HepG2 (cell line): ENCODE results near the gene CAPN8. TPM values are rescaled to one million over a fixed set of nuclear protein-coding genes. Genes with fewer than 3 reads are reported as not detected.

Experiments
- ATAC-seq: fragments of 200-7000 bp; cut with Tn5 transposase; 3 replicates; pipeline ENCODE4 v1.9.1; 2020; ENCODE audit warnings: mild to moderate bottlenecking, moderate library complexity
- BruUV-seq: library from RNA; stranded (reverse); fragments of 400-500 nt; replicated peaks from 2 replicates; lab custom pipeline; 2021; lab: Mats Ljungman, UMichigan
- CTCF ChIA-PET: fragments of 300-600 bp; formaldehyde crosslinking; extraction: SDS; loops from one replicate; lab custom pipeline; 2021; ENCODE audit warnings: low total read pairs, inconsistent platforms, low intra/inter-chr PET ratio; lab: Yijun Ruan, JAX
- POLR2A ChIA-PET: fragments of 350-600 bp; sonication (Branson Sonifier 250); formaldehyde crosslinking; loops from one replicate; lab custom pipeline; 2020; ENCODE audit warnings: antibody characterized with exemption, inconsistent platforms; lab: Yijun Ruan, JAX
- DNase-seq: peaks from one replicate; pipeline ENCODE4 v3.0.0-alpha.2; 2015; ENCODE audit warnings: low spot score
- FAIRE-seq: peaks from 3 replicates; lab custom pipeline; 2011; peaks lifted over from hg19 to GRCh38; lab: Jason Lieb, UNC
- H2AFZ ChIP-seq: one replicate; pipeline ENCODE4 v1.6.1; 2011; ENCODE audit warnings: low read length, inconsistent platforms
- H3K27ac ChIP-seq: fragments of 300-600 bp; 3 replicates; pipeline ENCODE4 v1.8.0; 2011; ENCODE audit warnings: mixed run types, mild to moderate bottlenecking, mixed read lengths, low read length, inconsistent platforms; ENCODE audit not compliant: insufficient read depth; ENCODE audit errors: extremely low read length
- H3K27me3 ChIP-seq, 2 experiments: fragments of 200-600 bp in 1 of 2; 2 replicates in 1 of 2; 3 replicates in 1 of 2; pipeline versions ENCODE4 v1.6.0 to v1.8.0; 2011; ENCODE audit warnings: low read length in 2 of 2, mild to moderate bottlenecking in 2 of 2, moderate library complexity in 2 of 2, inconsistent platforms in 1 of 2; ENCODE audit not compliant: insufficient read depth in 2 of 2, control insufficient read depth in 1 of 2
- H3K36me3 ChIP-seq, 2 experiments: fragments of 200-600 bp in 1 of 2; replicated peaks in 1 of 2; 2 replicates in 1 of 2; 3 replicates in 1 of 2; pipeline versions ENCODE4 v1.5.1 to v1.8.0; 2011; ENCODE audit warnings: low read length in 2 of 2, inconsistent platforms in 1 of 2; ENCODE audit not compliant: insufficient read depth in 2 of 2, control insufficient read depth in 1 of 2
- H3K4me1 ChIP-seq: 2 replicates; pipeline ENCODE4 v1.5.1; 2012; ENCODE audit warnings: low read length, inconsistent platforms; ENCODE audit not compliant: insufficient read depth
- H3K4me2 ChIP-seq: 2 replicates; pipeline ENCODE4 v1.6.0; 2011; ENCODE audit warnings: low read depth, low read length, inconsistent platforms
- H3K4me3 ChIP-seq, 3 experiments: fragments of 200-600 bp in 1 of 3; sonication (generic), shearing (Covaris generic) in 1 of 3; replicated peaks in 1 of 3; 2 replicates each; pipeline ENCODE4 v1.5.1; 2011 to 2016; ENCODE audit warnings: low read length in 3 of 3, inconsistent platforms in 2 of 3, low read depth in 2 of 3, mild to moderate bottlenecking in 2 of 3, control low read depth in 1 of 3, mixed read lengths in 1 of 3; ENCODE audit not compliant: insufficient read depth in 1 of 3
- H3K79me2 ChIP-seq: one replicate; pipeline ENCODE4 v1.6.1; 2011; ENCODE audit warnings: low read length, inconsistent platforms; ENCODE audit not compliant: insufficient read depth
- H3K9ac ChIP-seq: 2 replicates; pipeline ENCODE4 v1.6.0; 2011; ENCODE audit warnings: mild to moderate bottlenecking, low read depth, low read length, inconsistent platforms; ENCODE audit not compliant: insufficient read depth
- H3K9me3 ChIP-seq: 2 replicates; pipeline ENCODE4 v1.5.1; 2012; ENCODE audit warnings: mild to moderate bottlenecking, low read length
- H4K20me1 ChIP-seq: 2 replicates; pipeline ENCODE4 v1.6.0; 2011; ENCODE audit warnings: inconsistent platforms, mild to moderate bottlenecking, low read length, moderate library complexity; ENCODE audit not compliant: insufficient read depth
- ATM ChIP-seq: fragments of 450-650 bp; IDR thresholded peaks from 2 replicates; pipeline ENCODE4 v1.7.1; 2017; ENCODE audit warnings: mild to moderate bottlenecking, borderline replicate concordance
- HMGA1 ChIP-seq: sonication (generic); formaldehyde crosslinking; conservative IDR thresholded peaks from 2 replicates; pipeline ENCODE4 v1.4.0; 2020; ENCODE audit warnings: missing genetic modification reagents
- KDM5A ChIP-seq: fragments of 200-600 bp; sonication (generic); IDR thresholded peaks from 2 replicates; pipeline ENCODE4 v1.7.0; 2018; ENCODE audit warnings: antibody characterized with exemption, mild to moderate bottlenecking, low read length, borderline replicate concordance
- KLF16 ChIP-seq, 2 experiments: sonication (generic) in 1 of 2; formaldehyde crosslinking in 1 of 2; IDR thresholded peaks; 2 replicates each; pipeline versions ENCODE4 v1.6.1 to v1.8.0; 2016 to 2023; ENCODE audit warnings: missing genetic modification reagents in 2 of 2, missing compliant biosample characterization in 1 of 2
- MTA3 ChIP-seq: sonication (generic); formaldehyde crosslinking; IDR thresholded peaks from 2 replicates; pipeline ENCODE4 v1.4.0; 2020; ENCODE audit warnings: missing genetic modification reagents
- NR2F2 ChIP-seq: IDR thresholded peaks from 2 replicates; pipeline ENCODE4 v1.6.1; 2012; ENCODE audit warnings: low read depth, inconsistent platforms, borderline replicate concordance
- SYNCRIP ChIP-seq: fragments of 200-400 bp; formaldehyde crosslinking; IDR thresholded peaks from 2 replicates; pipeline ENCODE4 v1.6.1; 2018; ENCODE audit warnings: mild to moderate bottlenecking, low read depth, low read length; ENCODE audit not compliant: insufficient read depth
- TBX2 ChIP-seq: sonication (generic); formaldehyde crosslinking; IDR thresholded peaks from 2 replicates; pipeline ENCODE4 v1.5.0; 2020; ENCODE audit warnings: missing genetic modification reagents, mild to moderate bottlenecking, borderline replicate concordance
- ZNF33B ChIP-seq: sonication (generic); formaldehyde crosslinking; IDR thresholded peaks from 2 replicates; pipeline ENCODE4 v1.5.1; 2020; ENCODE audit warnings: mild to moderate bottlenecking, missing genetic modification reagents
- ZNF382 ChIP-seq: sonication (generic); formaldehyde crosslinking; IDR thresholded peaks from 2 replicates; pipeline ENCODE4 v1.5.0; 2020; ENCODE audit warnings: missing genetic modification reagents, mild to moderate bottlenecking, borderline replicate concordance
- ZNF776 ChIP-seq: sonication (generic); formaldehyde crosslinking; IDR thresholded peaks from 2 replicates; pipeline ENCODE4 v1.4.0; 2020; ENCODE audit warnings: mild to moderate bottlenecking, missing genetic modification reagents
- WGBS: methylation state at CpG from one replicate; pipeline ENCODE4 v1.1.6; 2017; ENCODE audit warnings: low lambda C conversion rate; 5-methylcytosine and 5-hydroxymethylcytosine counted together
- in situ Hi-C: cut with HindIII; loops from 2 replicates; pipeline ENCODE4 v1.10.0; 2017; ENCODE audit warnings: low pct_unique_long_range_greater_than_20kb; ENCODE audit not compliant: extremely low pct_ligation_motif_present
- intact Hi-C: fragments of 100-400 bp; cut with micrococcal nuclease; formaldehyde crosslinking; loops from one replicate; pipeline ENCODE4 v1.10.0; 2022; ENCODE audit not compliant: unreplicated experiment
- polyA plus RNA-seq, 8 experiments: library from polyadenylated mRNA; depleted of rRNA in 3 of 8; stranded (reverse) in 7 of 8; unstranded in 1 of 8; fragments of >200 nt; fragmentation: Illumina TruSeq in 4 of 8; extraction: Trizol in 4 of 8; gene quantifications; 2 replicates each; pipeline versions ENCODE4 v1.2.1 to v1.2.3, GENCODE V29; 2011 to 2016; ENCODE audit warnings: low read depth in 4 of 8, missing spikeins in 1 of 8, mixed read lengths in 1 of 8; ENCODE audit not compliant: insufficient read depth in 1 of 8
- total RNA-seq, 5 experiments: library from RNA; depleted of rRNA; stranded (reverse); fragments of >200 nt; fragmentation: Illumina TruSeq; extraction: Trizol; gene quantifications; 2 replicates each; pipeline ENCODE4 v1.2.3, GENCODE V29; 2016; ENCODE audit warnings: low read depth in 1 of 5
- TF ChIP-seq, protein P1 (sequence below): sonication (generic); formaldehyde crosslinking; IDR thresholded peaks from 2 replicates; pipeline ENCODE4 v1.8.0; 2022; ENCODE audit warnings: missing genetic modification reagents, low read depth, mild to moderate bottlenecking, borderline replicate concordance
- TF ChIP-seq, protein P2 (sequence below): sonication (generic); formaldehyde crosslinking; IDR thresholded peaks from 2 replicates; pipeline ENCODE4 v1.8.1; 2023; ENCODE audit warnings: mild to moderate bottlenecking, missing genetic modification reagents
- TF ChIP-seq, protein P3 (sequence below): sonication (generic); formaldehyde crosslinking; IDR thresholded peaks from 2 replicates; pipeline ENCODE4 v1.4.0; 2020; ENCODE audit warnings: missing genetic modification reagents, mild to moderate bottlenecking, borderline replicate concordance
- TF ChIP-seq, protein P4 (sequence below): sonication (generic); formaldehyde crosslinking; IDR thresholded peaks from 2 replicates; pipeline ENCODE4 v1.4.0; 2020; ENCODE audit warnings: mild to moderate bottlenecking, missing genetic modification reagents

CAPN8 gene
- total and polyA plus RNA-seq, 2 of the 13 experiments (the other 11 are each of a cell fraction or from before 2014, with no cell fraction given), result 0.20 to 0.25 TPM

DNA sequence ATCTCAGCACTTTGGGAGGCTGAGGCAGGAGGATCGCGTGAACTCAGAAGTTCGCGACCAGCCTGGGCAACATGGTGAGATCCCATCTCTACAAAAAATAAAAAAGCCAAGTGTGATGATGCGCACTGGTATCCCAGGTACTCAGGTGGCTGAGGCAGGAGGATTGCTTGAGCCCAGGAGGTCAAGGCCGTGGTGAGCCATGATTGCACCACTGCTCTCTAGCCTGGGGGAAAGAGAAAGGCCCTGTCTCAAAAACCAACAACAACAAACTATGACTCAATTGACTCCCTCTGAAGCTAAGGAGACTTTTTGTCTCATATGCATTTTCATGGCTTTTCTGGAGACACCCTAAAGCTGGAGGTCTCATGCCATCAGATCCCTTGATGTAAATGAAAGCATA lies 153.4 kb downstream of the CAPN8 start (continued):
- TF ChIP-seq NR2F2, result no peak

DNA sequence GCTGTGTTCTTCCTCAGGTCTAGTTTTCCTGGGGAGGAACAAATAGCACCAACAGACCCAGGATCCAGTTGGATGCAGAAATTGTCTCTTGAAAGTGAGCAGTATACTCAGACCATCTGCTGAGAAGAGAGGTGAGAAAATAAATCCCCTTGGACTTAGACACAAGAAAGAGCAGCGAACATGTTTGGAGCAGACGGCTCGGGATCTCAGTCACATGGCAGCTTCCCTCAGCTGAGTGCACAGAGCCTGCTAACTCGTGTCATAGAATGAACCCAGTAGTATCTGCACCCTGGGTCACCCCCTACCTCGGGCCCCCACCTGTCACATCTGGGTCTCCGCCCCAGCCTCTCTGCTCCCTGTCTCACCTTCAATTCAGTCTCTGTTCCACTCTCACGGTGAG lies 156.7 kb downstream of the CAPN8 start:
- FAIRE-seq, result no peak
- TF ChIP-seq ZNF382 (no peak), ZNF776 (CRISPR knock-in tag) (no peak), SYNCRIP (no peak), KLF16 (CRISPR knock-in tag; IDR thresholded peaks at IDR 0.05) (no peak), MTA3 (CRISPR knock-in tag) (no peak), HMGA1 (no peak), KDM5A (no peak), ATM (no peak), TBX2 (CRISPR knock-in tag) (no peak), ZNF33B (CRISPR knock-in tag) (no peak)
- TF ChIP-seq, protein P1, sequence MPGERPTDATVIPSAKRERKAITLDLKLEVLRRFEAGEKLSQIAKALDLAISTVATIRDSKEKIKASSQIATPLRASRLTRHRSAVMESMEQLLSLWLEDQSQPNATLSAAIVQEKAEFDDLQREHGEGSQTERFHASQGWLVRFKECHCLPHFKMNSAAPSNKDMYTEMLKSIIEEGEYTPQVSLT (CRISPR knock-in tag), result no peak
- TF ChIP-seq, protein P2, sequence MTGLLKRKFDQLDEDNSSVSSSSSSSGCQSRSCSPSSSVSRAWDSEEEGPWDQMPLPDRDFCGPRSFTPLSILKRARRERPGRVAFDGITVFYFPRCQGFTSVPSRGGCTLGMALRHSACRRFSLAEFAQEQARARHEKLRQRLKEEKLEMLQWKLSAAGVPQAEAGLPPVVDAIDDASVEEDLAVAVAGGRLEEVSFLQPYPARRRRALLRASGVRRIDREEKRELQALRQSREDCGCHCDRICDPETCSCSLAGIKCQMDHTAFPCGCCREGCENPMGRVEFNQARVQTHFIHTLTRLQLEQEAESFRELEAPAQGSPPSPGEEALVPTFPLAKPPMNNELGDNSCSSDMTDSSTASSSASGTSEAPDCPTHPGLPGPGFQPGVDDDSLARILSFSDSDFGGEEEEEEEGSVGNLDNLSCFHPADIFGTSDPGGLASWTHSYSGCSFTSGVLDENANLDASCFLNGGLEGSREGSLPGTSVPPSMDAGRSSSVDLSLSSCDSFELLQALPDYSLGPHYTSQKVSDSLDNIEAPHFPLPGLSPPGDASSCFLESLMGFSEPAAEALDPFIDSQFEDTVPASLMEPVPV (CRISPR knock-in tag), result no peak
- TF ChIP-seq, protein P3, sequence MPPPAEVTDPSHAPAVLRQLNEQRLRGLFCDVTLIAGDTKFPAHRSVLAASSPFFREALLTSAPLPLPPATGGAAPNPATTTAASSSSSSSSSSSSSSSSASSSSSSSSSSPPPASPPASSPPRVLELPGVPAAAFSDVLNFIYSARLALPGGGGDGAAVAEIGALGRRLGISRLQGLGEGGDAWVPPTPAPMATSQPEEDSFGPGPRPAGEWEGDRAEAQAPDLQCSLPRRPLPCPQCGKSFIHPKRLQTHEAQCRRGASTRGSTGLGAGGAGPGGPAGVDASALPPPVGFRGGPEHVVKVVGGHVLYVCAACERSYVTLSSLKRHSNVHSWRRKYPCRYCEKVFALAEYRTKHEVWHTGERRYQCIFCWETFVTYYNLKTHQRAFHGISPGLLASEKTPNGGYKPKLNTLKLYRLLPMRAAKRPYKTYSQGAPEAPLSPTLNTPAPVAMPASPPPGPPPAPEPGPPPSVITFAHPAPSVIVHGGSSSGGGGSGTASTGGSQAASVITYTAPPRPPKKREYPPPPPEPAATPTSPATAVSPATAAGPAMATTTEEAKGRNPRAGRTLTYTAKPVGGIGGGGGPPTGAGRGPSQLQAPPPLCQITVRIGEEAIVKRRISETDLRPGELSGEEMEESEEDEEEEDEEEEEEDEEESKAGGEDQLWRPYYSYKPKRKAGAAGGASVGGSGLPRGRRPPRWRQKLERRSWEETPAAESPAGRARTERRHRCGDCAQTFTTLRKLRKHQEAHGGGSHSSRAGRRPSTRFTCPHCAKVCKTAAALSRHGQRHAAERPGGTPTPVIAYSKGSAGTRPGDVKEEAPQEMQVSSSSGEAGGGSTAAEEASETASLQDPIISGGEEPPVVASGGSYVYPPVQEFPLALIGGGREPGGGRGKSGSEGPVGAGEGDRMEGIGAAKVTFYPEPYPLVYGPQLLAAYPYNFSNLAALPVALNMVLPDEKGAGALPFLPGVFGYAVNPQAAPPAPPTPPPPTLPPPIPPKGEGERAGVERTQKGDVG, result no peak
- TF ChIP-seq, protein P4, sequence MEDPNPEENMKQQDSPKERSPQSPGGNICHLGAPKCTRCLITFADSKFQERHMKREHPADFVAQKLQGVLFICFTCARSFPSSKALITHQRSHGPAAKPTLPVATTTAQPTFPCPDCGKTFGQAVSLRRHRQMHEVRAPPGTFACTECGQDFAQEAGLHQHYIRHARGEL, result no peak

More for the DNA sequence above, 156.7 kb downstream of the CAPN8 start:
- DNase-seq (no peak), ATAC-seq (no peak)
- in situ Hi-C loops (no loop called here), intact Hi-C loops (no loop called here)
- H3K4me1 ChIP-seq, result no peaks in the 10 kb centered on the region
- no peaks in the 10 kb centered on the region for H3K9me3 ChIP-seq
- no peaks in the 10 kb centered on the region for H3K79me2 ChIP-seq
- H3K4me3 ChIP-seq, result no peak overlapping the region
- no peak overlapping the region for H3K4me2 ChIP-seq
- no peak overlapping the region for H3K27ac ChIP-seq
- H3K9ac ChIP-seq, result no peak overlapping the region
- H3K36me3 ChIP-seq, result no peaks in the 10 kb centered on the region
- H4K20me1 ChIP-seq, result no peaks in the 10 kb centered on the region
- H2AFZ ChIP-seq, result no peak overlapping the region
- 3% methylated on average over 6 of the region's 7 CpGs for WGBS
- H3K27me3 ChIP-seq, result peaks cover 0 to 3% of the 10 kb centered on the region in 2 experiments; a peak in 3 of 5 replicates
- BruUV-seq, result no TSS peak
- ChIA-PET CTCF (no interaction called here), POLR2A (no interaction called here)
